ENCODE data around the gene CTNNB1. TPM values are rescaled to one million over a fixed set of nuclear protein-coding genes. Genes with fewer than 3 reads are reported as not detected.

Gene CTNNB1
- total RNA-seq, 1 experiment from 2014 or later: 186 TPM

DNA sequence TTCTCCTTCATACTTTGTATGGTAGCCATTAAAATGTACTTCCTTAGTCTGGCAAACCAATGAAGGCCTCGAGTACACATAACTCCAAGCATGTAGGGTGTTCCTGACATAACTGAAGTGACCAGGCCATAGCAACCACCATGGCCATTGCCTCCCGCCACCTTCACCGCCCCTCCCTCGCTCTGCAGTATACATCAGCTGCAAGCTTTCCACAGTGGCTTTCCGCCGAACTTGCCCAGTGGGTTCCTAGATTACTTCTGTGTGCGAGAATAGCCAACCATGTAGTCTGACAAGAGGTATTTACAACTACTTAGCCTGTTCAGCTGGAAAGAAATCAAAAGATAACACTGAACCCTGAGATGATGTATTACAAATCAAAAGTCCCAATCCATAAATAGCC is 3.4 kb upstream of the CTNNB1 start:
- no peak overlapping the region for H3K4me3 ChIP-seq (ENCODE audit: low read depth in 2 of 2, low read length in 2 of 2)
- H3K4me1 ChIP-seq (ENCODE audit: control insufficient read depth, insufficient read depth, low read length): no peaks in the 10 kb centered on the region
- H3K9me3 ChIP-seq (ENCODE audit: control insufficient read depth, insufficient read depth, low read depth, low read length): no peaks in the 10 kb centered on the region
- intact Hi-C loops (cut with micrococcal nuclease; ENCODE audit: unreplicated experiment) (no loop called here), in situ Hi-C loops (cut with HindIII; ENCODE audit: low pct_unique_long_range_greater_than_20kb, low sequenced_read_pairs) (no loop called here)
- no TSS peak for BruUV-seq (replicated peaks)
- TF ChIP-seq, protein P1, sequence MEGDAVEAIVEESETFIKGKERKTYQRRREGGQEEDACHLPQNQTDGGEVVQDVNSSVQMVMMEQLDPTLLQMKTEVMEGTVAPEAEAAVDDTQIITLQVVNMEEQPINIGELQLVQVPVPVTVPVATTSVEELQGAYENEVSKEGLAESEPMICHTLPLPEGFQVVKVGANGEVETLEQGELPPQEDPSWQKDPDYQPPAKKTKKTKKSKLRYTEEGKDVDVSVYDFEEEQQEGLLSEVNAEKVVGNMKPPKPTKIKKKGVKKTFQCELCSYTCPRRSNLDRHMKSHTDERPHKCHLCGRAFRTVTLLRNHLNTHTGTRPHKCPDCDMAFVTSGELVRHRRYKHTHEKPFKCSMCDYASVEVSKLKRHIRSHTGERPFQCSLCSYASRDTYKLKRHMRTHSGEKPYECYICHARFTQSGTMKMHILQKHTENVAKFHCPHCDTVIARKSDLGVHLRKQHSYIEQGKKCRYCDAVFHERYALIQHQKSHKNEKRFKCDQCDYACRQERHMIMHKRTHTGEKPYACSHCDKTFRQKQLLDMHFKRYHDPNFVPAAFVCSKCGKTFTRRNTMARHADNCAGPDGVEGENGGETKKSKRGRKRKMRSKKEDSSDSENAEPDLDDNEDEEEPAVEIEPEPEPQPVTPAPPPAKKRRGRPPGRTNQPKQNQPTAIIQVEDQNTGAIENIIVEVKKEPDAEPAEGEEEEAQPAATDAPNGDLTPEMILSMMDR (IDR thresholded peaks at IDR 0.05): no peak
- TF ChIP-seq POLR2AphosphoS5 (IDR thresholded peaks at IDR 0.05; ENCODE audit: low read depth, low read length): no peak
- no peak for TF ChIP-seq REST (IDR thresholded peaks at IDR 0.05; ENCODE audit: insufficient read depth in 1 of 2, low read depth in 2 of 2, low read length in 1 of 2)
- TF ChIP-seq SIN3A (IDR thresholded peaks at IDR 0.05; ENCODE audit: borderline replicate concordance, insufficient read depth, low read depth, low read length): no peak
- no peak for TF ChIP-seq TCF7L2 (IDR thresholded peaks at IDR 0.05; ENCODE audit: low read depth, low read length)
- peaks cover 2% of the 10 kb centered on the region; the same call in 1 of the 2 replicates for H3K36me3 ChIP-seq (ENCODE audit: control insufficient read depth, insufficient read depth, low read length)
- H3K27ac ChIP-seq (ENCODE audit: low read length): no peak overlapping the region
- no peak for ATAC-seq
- no peaks in the 10 kb centered on the region; the same call in 1 of the 2 replicates for H3K27me3 ChIP-seq (ENCODE audit: control insufficient read depth, insufficient read depth, low read length)
- ChIA-PET POLR2A (no interaction called here), CTCF (no interaction called here)
- DNase-seq (ENCODE audit: low read depth, low spot score): no peak

DNA sequence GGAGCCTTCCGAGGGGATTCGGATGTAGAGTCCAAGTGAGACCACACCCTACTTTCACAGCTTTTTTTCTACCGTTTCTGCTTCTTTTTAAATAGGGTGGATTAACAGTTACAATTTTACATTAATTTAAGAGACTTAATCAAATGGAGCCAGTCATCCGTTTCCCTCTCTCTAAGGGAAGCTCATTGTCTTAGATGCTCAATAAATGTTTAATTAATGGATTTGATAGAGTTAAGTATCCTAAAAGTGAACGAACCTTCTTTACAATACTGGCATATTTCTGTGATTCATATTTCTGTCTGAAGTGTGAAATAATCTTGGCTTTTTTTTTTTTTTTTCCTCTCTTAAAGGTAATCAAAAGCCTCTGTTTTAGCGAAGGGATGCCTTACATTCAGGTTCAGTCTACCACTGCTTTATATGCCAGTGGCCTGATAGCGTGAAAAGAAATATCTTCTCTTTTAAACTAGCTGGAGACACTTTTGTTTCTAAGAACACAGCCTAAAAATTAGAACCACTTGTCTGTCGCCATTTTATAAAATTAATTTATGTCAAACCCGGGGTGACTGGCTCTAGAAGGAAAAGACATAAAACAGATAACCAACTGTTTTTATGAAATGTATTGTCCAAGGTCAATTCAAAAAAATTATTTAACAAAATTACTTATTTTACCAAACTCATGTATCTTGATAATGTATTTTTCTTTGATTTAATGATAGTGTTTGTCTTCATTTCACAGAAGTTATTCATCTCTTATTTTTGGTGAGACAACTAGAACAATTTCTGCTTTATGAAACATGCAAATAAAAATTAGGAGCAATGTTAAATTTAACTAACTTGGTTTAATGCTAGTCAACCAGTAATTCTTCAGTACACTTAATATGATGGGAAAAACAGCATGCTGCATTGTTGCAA is 2.5 kb upstream of the CTNNB1 start:
- intact Hi-C loops (cut with micrococcal nuclease; ENCODE audit: unreplicated experiment): no loop called here
- Histone ChIP-seq H3K36me3 (ENCODE audit: control insufficient read depth, insufficient read depth, low read length) (peaks cover 2% of the 10 kb centered on the region; the same call in 1 of the 2 replicates), H3K4me3 (ENCODE audit: low read depth in 2 of 2, low read length in 2 of 2) (no peak overlapping the region), H3K9me3 (ENCODE audit: control insufficient read depth, insufficient read depth, low read depth, low read length) (no peaks in the 10 kb centered on the region), H3K4me1 (ENCODE audit: control insufficient read depth, insufficient read depth, low read length) (peaks cover 7% of the 10 kb centered on the region; the same call in 1 of the 2 replicates), H3K27me3 (ENCODE audit: control insufficient read depth, insufficient read depth, low read length) (no peaks in the 10 kb centered on the region; the same call in 1 of the 2 replicates), H3K27ac (ENCODE audit: low read length) (no peak overlapping the region)
- POLR2A ChIA-PET: interaction anchor here (0.5 kb wide), 1 partner anchor 19 kb away, joined by 12 read pairs; no protein-coding TSS in a partner anchor
- in situ Hi-C loops (cut with HindIII; ENCODE audit: low pct_unique_long_range_greater_than_20kb, low sequenced_read_pairs): no loop called here
- TF ChIP-seq POLR2AphosphoS5 (IDR thresholded peaks at IDR 0.05; ENCODE audit: low read depth, low read length) (no peak), REST (IDR thresholded peaks at IDR 0.05; ENCODE audit: insufficient read depth in 1 of 2, low read depth in 2 of 2, low read length in 1 of 2) (no peak), TCF7L2 (IDR thresholded peaks at IDR 0.05; ENCODE audit: low read depth, low read length) (no peak), SIN3A (IDR thresholded peaks at IDR 0.05; ENCODE audit: borderline replicate concordance, insufficient read depth, low read depth, low read length) (no peak)
- TF ChIP-seq, protein P1 (IDR thresholded peaks at IDR 0.05): no peak
- CTCF ChIA-PET: no interaction called here
- ATAC-seq (no peak), DNase-seq (ENCODE audit: low read depth, low spot score) (no peak)
- no TSS peak for BruUV-seq (replicated peaks)
